ENCODE measurements around the gene ZNF423. TPM values are rescaled to one million over a fixed set of nuclear protein-coding genes. Genes with fewer than 3 reads are reported as not detected.

ZNF423 gene
- polyA plus RNA-seq, 4 donors: 28.0 to 38.7 (median 29.0) TPM

GRCh38 chr16:49701789-49702494, 154.0 kb downstream of the ZNF423 start:
- no peak for DNase-seq (ENCODE audit: low read depth in 4 of 4, low spot score in 3 of 4)

- no peak for DNase-seq (ENCODE audit: low read depth in 4 of 4, low spot score in 3 of 4)
These were observed 154.7 kb downstream of the ZNF423 start for GRCh38 chr16:49701065-49701685.

GRCh38 chr16:49700251-49701064, 155.5 kb downstream of the ZNF423 start:
- peak in 1 of 4 donors; percentile 75 for DNase-seq (ENCODE audit: low read depth in 4 of 4, low spot score in 3 of 4)

GRCh38 chr16:49699841-49700175, 156.1 kb downstream of the ZNF423 start:
- no peak for DNase-seq (ENCODE audit: low read depth in 4 of 4, low spot score in 3 of 4)

- no peak for DNase-seq (ENCODE audit: low read depth in 4 of 4, low spot score in 3 of 4)
These were observed 156.7 kb downstream of the ZNF423 start for GRCh38 chr16:49698931-49699840.

GRCh38 chr16:49698453-49698815, 157.5 kb downstream of the ZNF423 start:
- DNase-seq (ENCODE audit: low read depth in 4 of 4, low spot score in 3 of 4): no peak

- no peak for DNase-seq (ENCODE audit: low read depth in 4 of 4, low spot score in 3 of 4)
These were observed 158.1 kb downstream of the ZNF423 start for GRCh38 chr16:49697631-49698452.

GRCh38 chr16:49696414-49697101, 159.4 kb downstream of the ZNF423 start:
- DNase-seq (ENCODE audit: low read depth in 4 of 4, low spot score in 3 of 4): no peak

GRCh38 chr16:49695782-49696413, 160.0 kb downstream of the ZNF423 start:
- DNase-seq (ENCODE audit: low read depth in 4 of 4, low spot score in 3 of 4): no peak

GRCh38 chr16:49693445-49693844, 162.5 kb downstream of the ZNF423 start:
- DNase-seq (ENCODE audit: low read depth in 4 of 4, low spot score in 3 of 4): no peak

GRCh38 chr16:49690778-49691177, 165.1 kb downstream of the ZNF423 start:
- no peak for DNase-seq (ENCODE audit: low read depth in 4 of 4, low spot score in 3 of 4)

- no peak for DNase-seq (ENCODE audit: low read depth in 4 of 4, low spot score in 3 of 4)
These were observed 167.7 kb downstream of the ZNF423 start for GRCh38 chr16:49688036-49688697.

- no peak for DNase-seq (ENCODE audit: low read depth in 4 of 4, low spot score in 3 of 4)
These were observed 168.4 kb downstream of the ZNF423 start for GRCh38 chr16:49687476-49688002.

- no peak for DNase-seq (ENCODE audit: low read depth in 4 of 4, low spot score in 3 of 4)
These were observed 171.2 kb downstream of the ZNF423 start for GRCh38 chr16:49684696-49685095.

- DNase-seq (ENCODE audit: low read depth in 4 of 4, low spot score in 3 of 4): no peak
These were observed 173.2 kb downstream of the ZNF423 start for GRCh38 chr16:49682577-49683165.

- DNase-seq (ENCODE audit: low read depth in 4 of 4, low spot score in 3 of 4): no peak
These were observed 174.6 kb downstream of the ZNF423 start for GRCh38 chr16:49681217-49681883.

- DNase-seq (ENCODE audit: low read depth in 4 of 4, low spot score in 3 of 4): no peak
These were observed 176.8 kb downstream of the ZNF423 start for GRCh38 chr16:49679095-49679494.
